ENCODE data around the gene FBXL14. TPM values are rescaled to one million over a fixed set of nuclear protein-coding genes. Genes with fewer than 3 reads are reported as not detected.

The FBXL14 gene
- total RNA-seq, 3 donors from 2014 or later, result 8.2 to 12.9 (median 8.5) TPM

DNA sequence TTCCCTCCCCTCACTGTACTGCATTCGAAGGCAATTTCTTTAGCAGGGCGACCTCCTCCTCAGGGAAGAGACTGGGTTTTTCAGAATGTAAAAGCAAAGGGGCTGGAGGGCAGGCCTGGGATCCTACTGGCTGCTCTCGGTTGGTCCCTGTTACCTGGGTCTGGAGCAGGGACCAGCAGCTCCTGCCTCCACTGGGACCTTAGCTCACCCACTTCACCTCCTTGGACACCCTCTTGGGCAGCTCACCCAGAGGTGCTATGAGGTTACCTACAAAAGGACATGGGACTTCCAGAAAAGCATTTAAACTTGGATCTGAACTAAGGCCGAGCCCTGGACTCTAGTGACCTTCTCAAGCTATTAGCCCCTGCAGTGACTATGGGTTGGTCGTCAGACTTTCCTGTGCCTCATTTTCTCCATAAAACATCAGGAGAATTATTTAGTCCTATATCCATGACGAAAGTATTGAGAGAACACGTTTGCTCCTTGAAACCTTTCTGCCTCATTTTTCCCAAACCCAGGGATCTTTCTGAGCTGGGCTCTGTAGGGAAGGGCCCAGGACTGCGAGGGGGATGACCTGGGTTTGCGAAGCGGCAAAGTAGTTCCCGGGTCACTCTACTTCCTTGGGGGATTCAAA lies 65.0 kb downstream of the FBXL14 start:
- intact Hi-C loops (cut with DNase I; ENCODE audit: low total_unique reads), result no loop called here
- H3K4me3 ChIP-seq, result peak overlapping the region; percentile 41 to 78 (median 58)
- H3K36me3 ChIP-seq, result no peaks in the 10 kb centered on the region
- H3K9me3 ChIP-seq, result no peaks in the 10 kb centered on the region
- DNase-seq (ENCODE audit: low spot score in 2 of 2), result no peak
- H3K27me3 ChIP-seq, result peaks cover 9 to 28% of the 10 kb centered on the region in 2 donors
- peaks cover 0 to 8% of the 10 kb centered on the region in 2 donors for H3K4me1 ChIP-seq
- H3K27ac ChIP-seq, result no peak overlapping the region
- TF ChIP-seq POLR2A (IDR thresholded peaks at IDR 0.05) (no peak), POLR2AphosphoS5 (IDR thresholded peaks at IDR 0.05) (no peak)
- TF ChIP-seq, protein P1, sequence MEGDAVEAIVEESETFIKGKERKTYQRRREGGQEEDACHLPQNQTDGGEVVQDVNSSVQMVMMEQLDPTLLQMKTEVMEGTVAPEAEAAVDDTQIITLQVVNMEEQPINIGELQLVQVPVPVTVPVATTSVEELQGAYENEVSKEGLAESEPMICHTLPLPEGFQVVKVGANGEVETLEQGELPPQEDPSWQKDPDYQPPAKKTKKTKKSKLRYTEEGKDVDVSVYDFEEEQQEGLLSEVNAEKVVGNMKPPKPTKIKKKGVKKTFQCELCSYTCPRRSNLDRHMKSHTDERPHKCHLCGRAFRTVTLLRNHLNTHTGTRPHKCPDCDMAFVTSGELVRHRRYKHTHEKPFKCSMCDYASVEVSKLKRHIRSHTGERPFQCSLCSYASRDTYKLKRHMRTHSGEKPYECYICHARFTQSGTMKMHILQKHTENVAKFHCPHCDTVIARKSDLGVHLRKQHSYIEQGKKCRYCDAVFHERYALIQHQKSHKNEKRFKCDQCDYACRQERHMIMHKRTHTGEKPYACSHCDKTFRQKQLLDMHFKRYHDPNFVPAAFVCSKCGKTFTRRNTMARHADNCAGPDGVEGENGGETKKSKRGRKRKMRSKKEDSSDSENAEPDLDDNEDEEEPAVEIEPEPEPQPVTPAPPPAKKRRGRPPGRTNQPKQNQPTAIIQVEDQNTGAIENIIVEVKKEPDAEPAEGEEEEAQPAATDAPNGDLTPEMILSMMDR (IDR thresholded peaks at IDR 0.05), result no peak

DNA sequence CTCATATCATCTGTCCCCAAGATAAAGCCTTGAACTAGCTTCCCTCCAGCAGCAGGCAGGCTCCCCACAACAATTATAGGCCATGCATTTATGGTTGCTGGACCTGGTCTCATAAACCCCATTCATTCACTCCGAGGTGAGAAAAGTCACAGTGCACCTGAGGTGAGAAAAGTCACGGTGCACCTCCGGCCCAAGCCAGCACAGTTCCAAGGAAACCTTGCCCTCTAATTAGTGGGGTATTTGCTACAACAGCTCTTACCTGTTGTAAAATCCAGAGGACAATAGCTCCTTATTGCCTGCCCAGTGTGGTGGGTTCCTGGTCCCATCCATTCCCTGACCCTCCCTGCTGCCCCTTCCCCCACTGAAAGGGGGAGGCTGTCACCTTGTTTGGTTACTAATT lies 65.6 kb downstream of the FBXL14 start:
- H3K27me3 ChIP-seq, result peaks cover 9 to 26% of the 10 kb centered on the region in 2 donors
- intact Hi-C loops (cut with DNase I; ENCODE audit: low total_unique reads), result no loop called here
- no peak for DNase-seq (ENCODE audit: low spot score in 2 of 2)
- H3K9me3 ChIP-seq, result no peaks in the 10 kb centered on the region
- TF ChIP-seq, protein P1 (IDR thresholded peaks at IDR 0.05), result no peak
- TF ChIP-seq POLR2AphosphoS5 (IDR thresholded peaks at IDR 0.05), result no peak
- no peak for TF ChIP-seq POLR2A (IDR thresholded peaks at IDR 0.05)
- H3K27ac ChIP-seq, result no peak overlapping the region
- peaks cover 0 to 8% of the 10 kb centered on the region in 2 donors for H3K4me1 ChIP-seq
- no peaks in the 10 kb centered on the region for H3K36me3 ChIP-seq
- H3K4me3 ChIP-seq, result no peak overlapping the region

DNA sequence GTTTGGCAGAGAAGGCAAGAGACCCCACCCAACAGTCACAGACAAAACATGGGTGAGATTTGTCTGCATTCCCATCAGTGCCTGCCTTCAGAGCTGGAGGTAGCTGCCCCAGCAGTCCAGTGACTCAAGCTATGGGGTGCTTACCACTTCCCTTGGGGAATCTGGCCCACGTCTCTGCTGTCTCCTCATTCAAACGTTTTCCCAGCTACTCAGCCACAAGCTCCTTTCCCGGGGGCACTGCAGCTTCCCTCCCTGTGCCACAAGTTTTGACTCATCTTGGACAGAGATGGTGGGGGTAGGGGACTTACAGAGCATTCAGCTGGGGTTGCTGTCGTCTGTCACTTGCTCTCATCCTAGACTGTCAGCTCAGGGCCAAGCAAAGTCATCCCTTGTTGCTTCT lies 66.6 kb downstream of the FBXL14 start:
- intact Hi-C loops (cut with DNase I; ENCODE audit: low total_unique reads), result no loop called here
- Histone ChIP-seq H3K4me1 (peaks cover 0 to 8% of the 10 kb centered on the region in 2 donors), H3K4me3 (no peak overlapping the region), H3K36me3 (no peaks in the 10 kb centered on the region), H3K27ac (no peak overlapping the region), H3K27me3 (peaks cover 9 to 20% of the 10 kb centered on the region in 2 donors), H3K9me3 (no peaks in the 10 kb centered on the region)
- TF ChIP-seq POLR2AphosphoS5 (IDR thresholded peaks at IDR 0.05) (no peak), POLR2A (IDR thresholded peaks at IDR 0.05) (no peak)
- TF ChIP-seq, protein P1 (IDR thresholded peaks at IDR 0.05), result no peak
- peak in 1 of 2 donors; percentile 27 for DNase-seq (ENCODE audit: low spot score in 2 of 2)

DNA sequence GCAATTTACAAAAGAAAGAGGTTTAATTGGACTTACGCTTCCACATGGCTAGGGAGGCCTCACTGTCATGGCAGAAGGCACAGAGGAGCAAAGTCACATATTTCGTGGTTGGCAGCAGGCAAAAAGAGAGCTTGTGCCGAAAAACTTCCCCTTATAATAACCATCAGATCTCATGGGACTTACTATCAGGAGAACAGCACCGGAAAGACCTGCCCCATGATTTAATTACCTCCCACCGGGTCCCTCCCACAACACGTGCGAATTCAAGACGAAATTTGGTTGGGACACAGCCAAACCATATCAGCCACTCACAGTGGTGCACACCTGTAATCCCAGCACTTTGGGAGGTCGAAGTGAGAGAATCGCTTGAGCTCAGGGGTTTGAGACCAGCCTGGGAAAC lies 68.5 kb downstream of the FBXL14 start:
- no peak overlapping the region for H3K27ac ChIP-seq
- peaks cover 5 to 9% of the 10 kb centered on the region in 2 donors for H3K27me3 ChIP-seq
- peaks cover 0 to 8% of the 10 kb centered on the region in 2 donors for H3K4me1 ChIP-seq
- H3K36me3 ChIP-seq, result no peaks in the 10 kb centered on the region
- TF ChIP-seq, protein P1 (IDR thresholded peaks at IDR 0.05), result no peak
- TF ChIP-seq POLR2AphosphoS5 (IDR thresholded peaks at IDR 0.05), result no peak
- no peak for TF ChIP-seq POLR2A (IDR thresholded peaks at IDR 0.05)
- H3K4me3 ChIP-seq, result no peak overlapping the region
- no peak for DNase-seq (ENCODE audit: low spot score in 2 of 2)
- intact Hi-C loops (cut with DNase I; ENCODE audit: low total_unique reads), result no loop called here
- H3K9me3 ChIP-seq, result no peaks in the 10 kb centered on the region

DNA sequence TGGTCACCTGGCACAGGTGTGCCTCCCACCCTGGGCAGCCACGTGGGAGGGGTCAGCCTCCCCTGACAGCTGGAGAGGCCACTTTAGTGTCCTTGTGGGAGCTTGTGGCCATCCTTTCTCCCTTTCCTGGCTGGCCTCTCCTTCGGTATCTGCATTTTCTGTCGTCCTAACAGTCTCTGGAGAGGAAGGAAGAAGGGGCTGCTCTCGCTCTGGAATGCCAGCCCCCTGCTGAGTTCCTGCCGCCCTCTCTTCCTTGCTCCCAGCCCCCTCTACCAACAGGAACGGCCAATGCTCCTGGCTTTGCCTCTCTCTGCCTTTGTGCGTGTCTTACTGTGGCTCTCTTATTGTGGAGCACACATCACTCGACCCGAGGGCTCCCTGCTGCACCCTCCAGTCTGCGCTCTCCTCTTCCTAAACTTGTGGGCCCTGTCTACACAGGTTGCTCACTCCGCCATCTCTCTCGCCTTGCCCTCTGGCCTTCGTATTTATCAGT lies 70.8 kb downstream of the FBXL14 start:
- intact Hi-C loops (cut with DNase I; ENCODE audit: low total_unique reads), result no loop called here
- no peaks in the 10 kb centered on the region for H3K9me3 ChIP-seq
- no peaks in the 10 kb centered on the region for H3K36me3 ChIP-seq
- H3K27me3 ChIP-seq, result no peaks in the 10 kb centered on the region
- H3K27ac ChIP-seq, result no peak overlapping the region
- no peaks in the 10 kb centered on the region for H3K4me1 ChIP-seq
- DNase-seq (ENCODE audit: low spot score in 2 of 2), result peak in 1 of 2 donors; percentile 15
- H3K4me3 ChIP-seq, result no peak overlapping the region
- TF ChIP-seq POLR2AphosphoS5 (IDR thresholded peaks at IDR 0.05) (no peak), POLR2A (IDR thresholded peaks at IDR 0.05) (no peak)
- TF ChIP-seq, protein P1 (IDR thresholded peaks at IDR 0.05), result no peak

Data from breast epithelium (tissue), 4 donors.